Loucy (cell line): Measurements from ENCODE around the gene VPS37C.

ENCODE experiments used
- H2AFZ ChIP-seq: fragments of 200-600 bp; sonication (generic); 2 replicates; pipeline ENCODE4 v1.6.0; 2016; ENCODE audit warnings: antibody characterized with exemption, mild to moderate bottlenecking, low read length, moderate library complexity
- H3F3A ChIP-seq: fragments of 200-600 bp; 2 replicates; pipeline ENCODE4 v1.6.0; 2016; ENCODE audit warnings: antibody characterized with exemption, low read depth, mild to moderate bottlenecking
- H3K27me3 ChIP-seq: fragments of 200-600 bp; sonication (generic); 2 replicates; pipeline ENCODE4 v1.6.1; 2014; ENCODE audit warnings: low read length, mild to moderate bottlenecking; ENCODE audit not compliant: insufficient read depth, poor library complexity, severe bottlenecking
- H3K36me3 ChIP-seq: fragments of 200-600 bp; sonication (generic); 2 replicates; pipeline ENCODE4 v1.6.1; 2016; ENCODE audit warnings: low read length; ENCODE audit not compliant: insufficient read depth
- H3K4me1 ChIP-seq: fragments of 200-600 bp; sonication (generic); 2 replicates; pipeline ENCODE4 v1.5.1; 2014; ENCODE audit warnings: low read length, mild to moderate bottlenecking; ENCODE audit not compliant: insufficient read depth, poor library complexity, severe bottlenecking
- H3K4me2 ChIP-seq: fragments of 200-600 bp; sonication (generic); 2 replicates; pipeline ENCODE4 v1.6.0; 2014; ENCODE audit warnings: antibody characterized with exemption, low read length, low read depth, mild to moderate bottlenecking; ENCODE audit not compliant: poor library complexity, severe bottlenecking
- H3K4me3 ChIP-seq: fragments of 200-600 bp; sonication (generic); 2 replicates; pipeline ENCODE4 v1.5.1; 2014; ENCODE audit warnings: low read length, mild to moderate bottlenecking, mixed read lengths; ENCODE audit not compliant: poor library complexity, severe bottlenecking
- H3K79me2 ChIP-seq: fragments of 200-600 bp; sonication (generic); 2 replicates; pipeline ENCODE4 v1.6.1; 2014; ENCODE audit warnings: low read length; ENCODE audit not compliant: insufficient read depth
- H3K9ac ChIP-seq: fragments of 200-600 bp; sonication (generic); 2 replicates; pipeline ENCODE4 v1.6.0; 2014; ENCODE audit warnings: mild to moderate bottlenecking, low read depth, low read length, moderate library complexity; ENCODE audit not compliant: poor library complexity, severe bottlenecking
- H3K9me2 ChIP-seq: fragments of 200-600 bp; sonication (generic); replicated peaks from 2 replicates; pipeline ENCODE4 v1.6.1; 2016; ENCODE audit warnings: low read depth, low read length, mixed read lengths
- H3K9me3 ChIP-seq: fragments of 200-600 bp; sonication (generic); 2 replicates; pipeline ENCODE4 v1.6.1; 2014; ENCODE audit warnings: mild to moderate bottlenecking, antibody characterized with exemption, low read length, low read depth; ENCODE audit not compliant: insufficient read depth
- H4K20me1 ChIP-seq: fragments of 200-600 bp; sonication (generic); 2 replicates; pipeline ENCODE4 v1.6.0; 2014; ENCODE audit warnings: antibody characterized with exemption, low read length, mild to moderate bottlenecking; ENCODE audit not compliant: insufficient read depth, poor library complexity, severe bottlenecking
- EZH2phosphoT487 ChIP-seq: fragments of 200-600 bp; IDR thresholded peaks from 2 replicates; pipeline ENCODE4 v1.6.1; 2018; ENCODE audit warnings: antibody characterized with exemption, mild to moderate bottlenecking, moderate library complexity, borderline replicate concordance
- TF ChIP-seq, protein P1 (sequence below): fragments of 200-600 bp; sonication (generic); conservative IDR thresholded peaks from 2 replicates; pipeline ENCODE4 v1.5.1; 2014; ENCODE audit warnings: mild to moderate bottlenecking, antibody characterized with exemption, low read length

The VPS37C gene

GRCh38 chr11:61115498-61116224 lies 45.6 kb downstream of the VPS37C start:
- Histone ChIP-seq H3K9me2 (no peaks in the 10 kb centered on the region), H3K4me1 (peaks cover 13% of the 10 kb centered on the region), H3K27me3 (no peaks in the 10 kb centered on the region), H3K9ac (no peak overlapping the region), H2AFZ (no peak overlapping the region), H3K4me2 (no peak overlapping the region), H3F3A (no peaks in the 10 kb centered on the region), H3K36me3 (no peaks in the 10 kb centered on the region), H3K4me3 (no peak overlapping the region), H4K20me1 (no peaks in the 10 kb centered on the region), H3K9me3 (no peaks in the 10 kb centered on the region), H3K79me2 (no peaks in the 10 kb centered on the region)
- TF ChIP-seq, protein P1, sequence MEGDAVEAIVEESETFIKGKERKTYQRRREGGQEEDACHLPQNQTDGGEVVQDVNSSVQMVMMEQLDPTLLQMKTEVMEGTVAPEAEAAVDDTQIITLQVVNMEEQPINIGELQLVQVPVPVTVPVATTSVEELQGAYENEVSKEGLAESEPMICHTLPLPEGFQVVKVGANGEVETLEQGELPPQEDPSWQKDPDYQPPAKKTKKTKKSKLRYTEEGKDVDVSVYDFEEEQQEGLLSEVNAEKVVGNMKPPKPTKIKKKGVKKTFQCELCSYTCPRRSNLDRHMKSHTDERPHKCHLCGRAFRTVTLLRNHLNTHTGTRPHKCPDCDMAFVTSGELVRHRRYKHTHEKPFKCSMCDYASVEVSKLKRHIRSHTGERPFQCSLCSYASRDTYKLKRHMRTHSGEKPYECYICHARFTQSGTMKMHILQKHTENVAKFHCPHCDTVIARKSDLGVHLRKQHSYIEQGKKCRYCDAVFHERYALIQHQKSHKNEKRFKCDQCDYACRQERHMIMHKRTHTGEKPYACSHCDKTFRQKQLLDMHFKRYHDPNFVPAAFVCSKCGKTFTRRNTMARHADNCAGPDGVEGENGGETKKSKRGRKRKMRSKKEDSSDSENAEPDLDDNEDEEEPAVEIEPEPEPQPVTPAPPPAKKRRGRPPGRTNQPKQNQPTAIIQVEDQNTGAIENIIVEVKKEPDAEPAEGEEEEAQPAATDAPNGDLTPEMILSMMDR, result no peak
- no peak for TF ChIP-seq EZH2phosphoT487

DNA sequence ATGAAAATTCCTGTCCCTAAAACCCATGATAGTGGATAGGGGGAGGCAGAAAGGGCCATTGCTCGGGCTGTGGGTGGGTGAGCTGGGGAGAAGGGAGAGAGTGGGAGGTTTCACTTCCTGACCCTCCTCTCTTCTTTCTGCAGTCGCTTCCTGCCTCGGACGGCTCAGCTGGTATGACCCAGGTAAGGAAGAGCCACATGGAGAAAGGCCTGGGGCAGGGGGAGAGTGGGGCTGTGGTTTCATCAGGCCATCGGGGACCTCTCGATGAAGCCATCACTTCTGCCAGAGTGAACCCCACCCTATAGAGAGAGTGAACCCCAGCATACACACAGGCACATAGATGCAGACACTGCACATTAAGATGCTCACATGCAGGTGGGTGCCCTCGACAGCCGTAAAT lies 46.3 kb downstream of the VPS37C start:
- Histone ChIP-seq H3K27me3 (no peaks in the 10 kb centered on the region), H4K20me1 (no peaks in the 10 kb centered on the region), H3K79me2 (no peaks in the 10 kb centered on the region), H3K4me1 (peaks cover 9% of the 10 kb centered on the region), H3K9me3 (no peaks in the 10 kb centered on the region), H3K4me3 (no peak overlapping the region), H3F3A (no peaks in the 10 kb centered on the region), H3K36me3 (no peaks in the 10 kb centered on the region), H2AFZ (no peak overlapping the region), H3K9ac (no peak overlapping the region), H3K9me2 (no peaks in the 10 kb centered on the region), H3K4me2 (no peak overlapping the region)
- TF ChIP-seq, protein P1, result no peak
- no peak for TF ChIP-seq EZH2phosphoT487

DNA sequence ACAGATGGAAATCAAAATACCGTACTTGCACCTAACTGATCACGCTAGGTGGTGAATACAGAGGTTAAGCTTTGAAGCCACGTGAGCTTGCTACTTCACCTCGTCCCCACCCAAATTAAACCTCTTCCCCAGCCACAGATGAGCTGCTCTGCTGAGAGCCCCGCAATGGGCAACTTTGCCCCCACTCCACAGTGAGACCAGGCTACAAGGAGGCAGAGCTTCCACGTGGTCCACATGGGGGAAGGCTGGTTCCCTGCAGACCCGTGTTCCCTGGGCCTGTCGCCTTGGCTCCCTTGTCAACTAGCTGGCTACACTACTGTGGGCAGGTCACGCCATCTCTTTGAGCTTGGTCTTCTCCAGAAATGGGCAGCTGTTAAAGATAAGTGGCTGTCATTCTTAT lies 48.0 kb downstream of the VPS37C start:
- Histone ChIP-seq H3K9ac (no peak overlapping the region), H2AFZ (no peak overlapping the region), H3K9me3 (no peaks in the 10 kb centered on the region), H3K27me3 (no peaks in the 10 kb centered on the region), H3F3A (no peaks in the 10 kb centered on the region), H3K9me2 (no peaks in the 10 kb centered on the region), H4K20me1 (no peaks in the 10 kb centered on the region), H3K36me3 (no peaks in the 10 kb centered on the region), H3K79me2 (no peaks in the 10 kb centered on the region), H3K4me1 (peaks cover 9% of the 10 kb centered on the region), H3K4me3 (no peak overlapping the region), H3K4me2 (no peak overlapping the region)
- TF ChIP-seq, protein P1, result no peak
- no peak for TF ChIP-seq EZH2phosphoT487
